Hematopoietic multipotent progenitor cell treated with erythropoietin and hydrocortisone succinate and interleukin-3 and kit ligand, for 4 days (in vitro differentiated cells): Measurements from ENCODE around the gene PALLD.
A peak's percentile ranks its signal among the peaks of the same experiment; 100 is the strongest.

Experiments used
- DNase-seq: peaks from one replicate; pipeline ENCODE4 v3.0.0-alpha.2; 2015

Gene PALLD

DNA sequence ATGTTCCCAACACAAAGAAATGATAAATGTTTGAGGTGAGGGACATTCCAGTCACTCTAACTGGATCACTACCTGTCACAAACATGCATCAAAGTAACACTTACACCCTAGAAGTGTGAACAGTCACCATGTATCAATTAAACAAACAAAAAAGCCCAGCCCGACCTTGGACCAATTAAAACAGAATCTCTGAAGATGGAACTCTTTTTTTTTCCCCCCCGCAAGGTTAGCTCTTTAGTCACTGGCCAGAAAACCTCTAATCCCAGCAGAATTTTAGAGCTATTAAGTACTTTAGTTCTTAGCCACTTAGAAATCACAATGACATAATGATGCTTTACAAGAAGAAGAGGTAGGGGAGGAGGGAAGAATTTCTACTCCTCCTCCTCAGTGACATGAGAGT is 154.5 kb downstream of the PALLD start:
- DNase-seq, result no peak

DNA sequence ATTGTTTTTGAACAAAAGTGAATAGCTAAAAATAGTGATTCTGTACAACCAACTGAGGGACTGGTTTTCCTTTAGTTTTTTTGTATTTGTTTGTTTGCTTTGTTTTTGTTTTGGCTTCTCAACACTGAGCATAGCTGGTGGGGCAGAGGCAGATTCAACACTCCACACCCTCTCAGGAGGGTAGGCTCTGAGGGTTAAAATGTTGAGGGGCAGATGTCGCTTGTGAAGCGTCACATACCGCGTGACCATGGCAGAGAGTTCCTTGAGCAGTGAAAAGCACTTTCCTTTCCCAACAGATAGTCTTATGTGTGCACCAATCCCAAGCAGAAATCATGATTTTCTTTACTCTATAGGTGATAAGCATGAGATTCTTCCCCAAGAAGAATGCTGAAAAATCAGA is 155.0 kb downstream of the PALLD start:
- DNase-seq, result no peak

DNA sequence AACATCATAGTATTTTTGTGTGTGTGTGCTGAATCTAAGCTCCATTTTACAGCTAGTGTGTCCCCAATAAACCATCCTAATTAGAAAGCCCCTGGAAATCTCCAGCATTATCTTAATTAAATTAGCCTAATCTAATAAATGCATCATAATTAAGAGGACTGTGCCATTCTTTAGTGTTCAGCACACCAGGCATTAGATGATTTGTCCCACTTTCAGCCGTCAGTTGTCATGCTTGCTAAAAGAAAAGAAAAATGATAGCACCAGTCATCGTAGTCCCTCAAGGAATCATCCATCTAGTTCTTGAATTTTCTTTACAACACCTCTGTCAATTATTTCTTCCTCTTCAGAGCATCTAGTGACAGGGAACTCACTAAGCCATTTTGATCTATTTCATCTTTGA is 155.9 kb downstream of the PALLD start:
- DNase-seq, result no peak

DNA sequence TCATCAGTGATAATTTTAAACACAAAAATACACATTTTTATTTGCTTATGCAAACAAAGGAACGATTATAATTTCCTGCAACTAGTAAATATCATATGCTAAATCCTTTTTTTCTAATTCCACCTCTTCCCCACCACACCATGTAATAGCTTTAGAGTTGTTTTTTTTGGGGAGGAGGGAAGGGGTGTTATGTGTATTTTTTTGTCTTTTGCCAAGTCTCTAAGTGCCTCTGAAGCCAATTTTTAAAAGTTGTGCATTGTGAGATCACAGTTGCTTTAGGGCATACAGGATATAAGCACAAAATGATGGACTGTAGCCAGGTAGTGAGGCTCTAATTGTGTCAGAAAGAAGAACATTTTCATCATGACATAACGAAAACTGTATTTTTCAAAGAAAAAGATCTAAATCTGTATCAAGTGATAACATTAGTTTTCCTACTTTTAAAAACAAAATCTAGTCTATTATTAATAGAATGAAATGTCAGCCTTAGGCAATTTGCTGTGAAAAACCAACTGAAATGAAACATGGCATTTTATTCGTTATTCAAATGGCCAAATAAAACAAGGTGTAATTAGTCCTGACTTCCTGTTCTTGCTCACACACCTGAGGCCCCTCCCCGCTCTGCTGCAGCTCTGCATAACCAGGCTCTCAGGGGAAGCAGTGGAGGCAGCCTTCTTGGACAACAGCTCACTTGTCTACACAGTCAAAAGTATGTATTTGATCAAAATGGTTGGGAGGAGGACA is 157.4 kb downstream of the PALLD start:
- no peak for DNase-seq

DNA sequence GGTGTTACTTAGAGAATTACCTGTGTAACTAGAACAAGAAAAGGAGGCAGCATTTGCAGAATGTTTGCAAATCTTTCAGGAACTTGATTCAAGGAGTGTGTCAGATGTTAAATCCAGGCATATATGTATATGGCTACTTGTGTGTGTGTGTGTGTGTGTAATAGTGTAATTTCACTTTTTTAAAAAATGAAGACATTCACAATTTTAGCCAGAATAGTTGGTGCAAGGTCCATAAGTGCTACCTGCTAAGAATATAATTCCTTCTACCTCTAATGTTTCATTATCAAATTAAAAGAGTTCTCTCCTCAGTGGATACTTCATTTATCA is 158.0 kb downstream of the PALLD start:
- no peak for DNase-seq

DNA sequence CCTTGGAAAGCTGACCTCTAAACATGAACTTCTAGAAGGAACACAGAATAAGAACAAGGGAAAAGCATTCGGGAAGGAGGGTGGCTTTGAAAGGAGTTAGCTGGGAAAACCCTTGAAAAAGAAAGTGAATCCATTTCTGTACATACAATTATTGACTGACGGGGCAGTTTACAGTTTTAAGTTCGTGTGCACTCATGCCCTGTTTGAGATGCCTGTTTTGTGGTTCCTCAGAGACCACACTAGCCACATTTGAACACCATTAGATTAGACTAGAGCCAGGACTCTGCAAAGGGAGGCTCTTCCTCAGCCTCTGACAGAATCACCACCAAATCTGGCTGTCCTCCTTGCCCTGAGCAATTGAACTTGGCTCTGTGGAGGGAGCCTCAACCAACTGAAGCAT is 158.3 kb downstream of the PALLD start:
- peak; percentile 16 for DNase-seq

DNA sequence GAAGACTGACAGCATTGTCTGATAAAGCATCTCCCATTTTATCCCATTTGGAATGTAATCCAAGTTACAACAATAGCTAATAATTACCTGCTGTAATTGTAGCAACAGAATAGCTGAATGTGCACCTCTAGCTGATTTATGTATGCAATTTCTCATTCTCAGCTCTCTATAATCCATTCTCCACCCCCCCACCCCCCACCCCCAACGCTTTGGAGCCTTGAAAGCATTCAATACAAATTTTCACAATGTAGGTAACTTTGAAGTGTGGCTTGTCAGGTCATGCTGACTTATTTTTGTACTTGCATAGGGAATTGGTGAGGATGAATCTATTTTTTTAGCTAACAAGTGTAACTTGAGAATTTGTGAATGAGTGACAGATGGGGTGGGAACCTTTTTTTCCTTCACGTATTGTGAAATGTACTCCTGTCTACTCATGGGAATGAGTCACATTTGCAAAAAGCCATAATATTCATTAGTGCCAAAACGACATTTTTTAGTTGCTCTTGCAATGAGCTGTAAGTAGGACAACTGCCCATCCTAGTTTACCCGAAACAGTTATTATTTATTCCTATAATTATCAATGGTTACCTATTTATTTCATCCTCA is 159.3 kb downstream of the PALLD start:
- no peak for DNase-seq

DNA sequence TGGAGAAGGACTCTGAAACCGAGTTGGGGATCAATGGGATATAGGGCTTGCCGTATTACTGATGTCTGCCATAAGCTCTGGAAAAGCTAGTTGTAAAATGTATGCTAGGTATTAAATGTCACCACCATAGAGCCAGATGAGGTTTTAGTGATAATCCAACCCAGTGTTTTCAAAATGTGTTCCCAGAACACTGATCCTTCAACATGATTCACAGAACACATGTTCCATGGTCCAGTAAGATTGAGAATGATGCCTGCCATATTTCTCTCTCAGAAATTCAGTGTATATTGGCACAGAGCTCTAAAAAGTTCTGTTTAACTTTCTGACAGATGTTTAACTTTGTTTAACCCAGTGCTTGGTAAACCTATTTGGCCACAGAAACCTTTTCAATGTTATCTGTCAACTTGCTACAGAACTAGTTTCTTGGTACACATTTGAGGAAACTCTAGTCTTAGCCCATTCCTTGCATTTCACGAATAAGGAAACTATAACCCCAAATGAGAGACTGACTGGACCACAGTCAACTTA is 160.2 kb downstream of the PALLD start:
- no peak for DNase-seq

DNA sequence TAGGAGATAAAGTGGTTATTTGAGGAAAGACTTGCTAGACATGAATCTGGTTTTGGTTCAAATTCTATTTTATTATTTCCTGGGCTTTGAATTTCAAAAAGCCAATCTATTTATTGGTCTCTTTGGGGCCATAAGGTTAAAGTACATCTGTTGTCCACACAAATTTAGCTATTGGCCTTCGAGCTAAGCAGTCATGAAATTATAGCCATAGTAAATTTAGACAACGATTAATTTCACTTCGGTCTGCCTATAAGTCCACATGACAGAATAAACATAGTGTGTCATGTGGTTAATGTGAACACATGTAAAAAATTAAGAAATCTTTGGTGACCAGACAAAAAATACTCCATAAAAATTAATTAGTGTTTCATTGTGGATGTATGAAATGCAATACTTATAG is 161.9 kb downstream of the PALLD start:
- no peak for DNase-seq

DNA sequence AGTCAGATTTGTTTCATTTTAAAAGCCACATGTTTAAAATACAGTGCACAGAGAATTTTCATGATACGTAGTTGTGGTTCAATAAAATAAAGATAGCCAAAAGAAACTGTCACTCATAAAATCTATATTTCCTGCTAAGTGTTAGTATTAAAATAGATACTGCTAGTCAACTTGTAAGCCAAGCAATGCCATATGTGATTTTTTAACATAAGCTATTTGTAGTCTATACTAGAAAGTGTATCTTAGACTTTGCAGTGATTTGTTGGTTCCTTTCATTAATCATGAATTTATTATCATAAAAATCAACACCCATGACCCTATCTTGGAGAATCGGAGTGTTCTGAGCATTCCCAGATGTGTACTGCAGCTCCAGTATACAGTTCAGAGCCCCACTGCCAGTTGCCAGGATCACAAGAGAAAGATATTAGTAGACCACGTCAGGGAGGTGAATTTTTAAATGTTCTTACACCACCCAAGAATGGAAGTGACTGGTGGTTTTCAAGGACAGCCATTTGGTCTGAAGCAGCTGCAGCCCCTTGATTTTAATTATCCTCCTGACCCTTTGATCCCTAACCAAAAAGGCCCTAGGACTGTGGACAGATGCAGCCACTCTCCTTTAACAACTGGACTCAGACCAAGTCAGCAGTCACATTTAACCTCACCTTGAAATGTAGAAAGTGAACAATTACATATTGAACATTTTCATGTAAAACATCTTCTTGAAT is 163.1 kb downstream of the PALLD start:
- no peak for DNase-seq

DNA sequence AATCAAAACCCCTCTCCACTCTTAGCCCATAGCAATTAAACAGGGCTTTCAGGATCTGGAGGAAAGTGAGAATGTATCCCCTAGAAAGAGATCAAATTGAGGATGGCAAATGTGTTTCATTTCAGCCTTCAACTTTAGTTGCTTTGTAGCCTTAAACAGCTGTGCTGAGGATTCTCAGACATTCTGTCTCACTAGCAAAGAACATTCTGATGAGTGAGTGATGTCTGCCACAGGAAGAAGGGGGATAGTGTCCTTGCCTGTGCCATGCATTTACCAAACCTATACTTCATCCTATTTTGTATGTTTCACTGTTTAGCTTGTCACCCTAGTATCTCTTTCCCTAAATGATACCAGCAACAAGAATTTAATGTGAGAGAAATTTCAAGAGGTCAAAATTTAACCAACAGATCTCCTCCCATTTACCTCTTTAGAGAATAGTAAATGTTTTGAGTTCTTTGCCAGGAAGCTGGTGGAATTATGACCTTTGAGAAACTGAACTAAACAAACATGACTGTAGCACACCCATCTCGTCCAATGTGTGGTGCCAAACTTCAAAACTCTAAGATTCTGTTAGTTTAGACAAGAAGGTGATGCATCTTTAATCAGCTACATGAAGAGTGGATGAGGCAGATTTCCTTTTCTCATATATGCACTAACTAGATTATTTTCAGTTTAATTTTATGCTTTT is 165.6 kb downstream of the PALLD start:
- no peak for DNase-seq

DNA sequence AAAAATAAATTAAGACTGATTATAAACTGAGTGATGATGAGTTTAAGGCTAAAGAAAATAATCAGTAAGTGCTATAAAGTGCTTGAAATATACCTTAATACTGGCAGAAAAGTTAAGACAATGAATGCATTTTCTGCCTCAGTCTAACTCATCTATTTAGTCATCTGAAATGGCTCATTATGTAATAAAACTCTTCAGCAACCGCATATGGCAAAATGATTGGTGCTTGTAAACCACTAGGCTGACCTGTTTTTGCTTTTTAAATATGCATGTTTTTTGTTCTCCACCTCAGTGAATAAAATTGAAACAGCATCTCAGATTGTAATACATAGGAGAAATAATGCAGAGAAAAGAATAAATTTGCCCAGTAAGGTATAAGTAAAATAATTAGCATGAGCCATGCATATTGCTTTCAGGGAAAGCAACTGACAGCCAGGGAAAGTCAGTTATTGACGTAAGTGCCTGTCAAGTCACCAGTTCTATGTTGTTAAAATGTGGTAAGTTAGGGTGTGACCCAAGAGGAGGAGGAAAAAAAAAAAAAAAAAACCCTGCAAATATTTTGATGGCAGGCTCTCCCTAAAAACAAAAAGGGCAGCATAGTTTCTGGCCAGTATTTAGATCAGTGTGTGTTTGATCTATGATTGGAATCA is 167.5 kb downstream of the PALLD start:
- DNase-seq, result no peak

DNA sequence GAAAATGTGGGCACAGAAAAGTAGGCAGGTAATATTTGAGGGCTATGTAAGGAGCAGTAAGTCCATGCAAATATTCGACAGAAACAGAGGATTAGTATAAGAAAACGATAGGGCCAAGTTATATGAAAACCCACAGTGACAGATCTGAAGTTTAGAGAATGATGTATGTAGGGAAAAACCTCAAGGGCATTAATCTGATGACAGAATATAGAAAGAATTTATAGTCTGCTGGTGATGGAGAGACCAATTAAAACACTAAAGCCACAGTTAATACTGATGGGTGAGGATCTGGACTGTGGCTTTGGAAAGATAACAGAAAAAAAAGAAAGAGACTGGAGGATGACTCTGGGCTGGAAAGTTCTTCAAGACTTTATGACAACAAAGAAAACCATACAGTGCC is 169.7 kb downstream of the PALLD start:
- no peak for DNase-seq

DNA sequence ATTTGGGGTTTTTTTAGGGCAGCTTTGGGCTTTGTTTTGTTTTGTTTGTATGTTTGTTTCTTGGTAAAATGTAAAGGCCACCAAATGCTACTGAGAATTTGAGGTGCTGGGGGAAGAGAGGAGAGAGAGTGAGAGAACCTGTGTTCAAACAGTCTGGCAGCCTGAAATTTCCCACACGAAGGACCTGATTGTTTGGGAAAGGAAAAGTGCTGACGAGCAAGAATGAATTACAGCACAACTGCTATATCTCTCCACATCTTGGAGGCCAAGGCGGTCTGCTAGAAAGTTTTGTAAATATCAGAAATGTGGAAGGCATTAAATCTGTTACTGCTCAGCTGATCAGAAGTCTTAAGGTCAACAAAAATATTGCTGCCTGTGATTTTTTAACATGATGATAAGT is 170.5 kb downstream of the PALLD start:
- no peak for DNase-seq

DNA sequence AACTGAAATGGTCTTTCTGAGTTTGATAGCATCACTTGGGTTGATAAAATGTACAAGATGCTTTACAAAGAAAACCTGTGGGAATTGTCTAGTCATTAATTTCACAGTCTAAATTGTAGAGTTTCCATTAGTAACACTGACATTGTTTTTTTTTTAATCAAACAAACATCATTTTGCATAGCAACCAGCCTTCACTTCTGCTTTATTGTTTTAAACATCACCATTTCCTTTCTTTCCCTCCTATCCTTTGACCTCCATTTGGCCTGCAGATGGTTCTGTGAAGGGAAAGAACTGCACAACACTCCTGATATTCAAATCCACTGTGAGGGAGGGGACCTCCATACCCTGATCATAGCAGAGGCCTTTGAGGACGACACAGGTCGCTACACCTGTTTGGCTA is 171.1 kb downstream of the PALLD start:
- no peak for DNase-seq

DNA sequence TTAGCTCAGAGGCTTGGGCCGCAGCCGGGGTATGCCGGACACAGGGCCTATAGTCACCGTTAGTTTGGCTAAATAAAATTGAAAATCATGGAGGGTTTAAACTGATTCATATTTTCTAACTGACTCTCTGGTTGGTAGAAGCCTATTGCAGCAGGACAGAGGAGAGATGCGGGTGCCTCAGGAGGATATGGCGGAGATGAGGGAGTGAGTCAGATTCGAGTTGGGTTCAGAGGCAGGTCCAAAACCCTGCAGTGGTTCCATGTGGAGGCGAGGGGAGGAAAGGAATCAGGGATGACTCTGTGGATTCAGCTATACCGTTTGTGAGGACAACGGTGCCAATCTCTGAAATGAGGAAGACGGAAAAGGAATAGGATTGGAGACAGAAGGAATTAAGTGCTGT is 176.6 kb downstream of the PALLD start:
- DNase-seq, result no peak

DNA sequence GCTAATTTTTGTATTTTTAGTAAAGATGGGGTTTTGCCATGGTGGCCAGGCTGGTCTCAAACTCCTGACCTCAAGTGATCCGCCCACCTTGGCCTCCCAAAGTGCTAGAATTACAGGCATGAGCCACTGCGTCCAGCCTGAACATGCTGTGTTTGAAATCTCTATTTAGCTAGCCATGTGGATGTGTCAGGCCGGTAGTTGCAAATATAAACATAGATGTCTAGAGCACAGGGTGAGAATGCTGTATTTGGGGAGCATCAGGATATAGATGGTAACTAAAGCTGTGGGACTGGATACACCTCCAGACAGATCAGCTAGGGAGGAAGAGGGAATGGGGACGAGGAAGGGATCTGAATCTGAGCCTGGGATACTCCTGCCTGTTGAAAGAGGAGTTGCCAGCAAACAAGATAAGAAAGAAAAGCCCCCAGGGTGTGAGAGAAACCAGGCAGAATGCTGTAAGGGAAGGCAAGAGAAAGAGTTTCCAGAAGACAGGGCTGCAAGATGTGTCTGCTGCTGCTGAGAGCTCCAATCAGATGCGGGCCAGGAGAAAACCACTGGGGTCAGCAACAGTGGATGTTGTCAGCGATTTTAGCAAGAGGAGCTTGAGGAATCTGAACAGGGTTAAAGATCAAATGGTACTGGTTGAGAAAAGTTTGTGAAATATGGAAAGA is 177.4 kb downstream of the PALLD start:
- DNase-seq, result no peak

DNA sequence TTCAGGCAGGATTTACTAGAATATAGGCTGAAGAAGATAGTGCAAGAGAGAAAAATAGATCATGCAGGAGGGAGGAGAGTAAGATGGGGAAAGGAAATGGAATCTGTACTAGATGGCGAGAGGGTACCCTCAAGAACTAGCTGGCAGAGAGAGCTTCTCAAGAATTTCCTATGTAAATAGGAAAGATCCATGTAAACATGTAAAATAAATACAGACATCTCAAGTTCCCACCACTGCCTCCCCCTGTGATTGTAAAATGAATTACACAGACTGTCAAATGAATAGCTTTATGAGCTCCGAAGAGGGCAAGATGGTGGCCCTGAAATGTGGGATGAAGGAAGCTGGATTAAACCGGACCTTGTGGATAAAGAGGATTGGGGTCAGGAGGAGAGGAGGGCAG is 178.0 kb downstream of the PALLD start:
- DNase-seq, result no peak

DNA sequence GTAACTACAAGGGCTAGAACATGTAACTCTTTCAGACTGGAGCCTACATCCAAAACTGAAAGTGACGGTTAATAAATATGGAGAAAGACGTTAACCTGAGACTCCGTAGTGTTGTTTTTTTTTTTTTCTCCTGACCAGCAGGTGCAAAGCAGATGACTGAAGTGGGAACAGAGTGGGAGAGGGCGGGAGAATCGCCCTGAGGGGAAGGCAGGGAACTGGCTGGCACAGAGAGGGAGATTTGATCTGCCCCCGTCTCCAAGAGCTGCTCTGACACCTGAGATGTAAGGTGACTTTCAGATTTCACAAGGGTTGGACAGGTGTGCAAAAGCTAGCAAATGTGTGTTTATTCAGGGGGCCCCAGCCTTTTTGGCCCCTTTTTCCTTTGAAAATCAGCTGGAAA is 180.2 kb downstream of the PALLD start:
- no peak for DNase-seq

DNA sequence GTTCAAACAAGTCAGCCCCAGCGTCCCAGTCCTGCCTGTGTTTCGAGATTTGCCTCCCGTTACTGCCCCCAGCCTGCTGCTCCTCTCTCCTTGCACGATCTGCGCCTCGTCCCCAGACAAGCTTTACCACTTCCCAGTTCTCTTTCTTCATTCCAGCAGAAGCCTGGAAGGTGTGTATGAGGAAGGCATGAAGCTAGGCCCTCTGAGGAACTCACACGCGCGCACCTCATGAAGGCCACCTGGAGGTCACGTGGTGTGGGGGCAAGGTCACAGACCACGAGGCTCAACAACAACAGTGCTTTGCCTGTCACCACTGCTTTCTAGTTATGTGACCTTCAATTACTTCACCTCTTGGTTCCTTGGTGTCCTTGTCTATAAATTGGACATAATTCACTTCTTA is 181.0 kb downstream of the PALLD start:
- DNase-seq, result no peak

DNA sequence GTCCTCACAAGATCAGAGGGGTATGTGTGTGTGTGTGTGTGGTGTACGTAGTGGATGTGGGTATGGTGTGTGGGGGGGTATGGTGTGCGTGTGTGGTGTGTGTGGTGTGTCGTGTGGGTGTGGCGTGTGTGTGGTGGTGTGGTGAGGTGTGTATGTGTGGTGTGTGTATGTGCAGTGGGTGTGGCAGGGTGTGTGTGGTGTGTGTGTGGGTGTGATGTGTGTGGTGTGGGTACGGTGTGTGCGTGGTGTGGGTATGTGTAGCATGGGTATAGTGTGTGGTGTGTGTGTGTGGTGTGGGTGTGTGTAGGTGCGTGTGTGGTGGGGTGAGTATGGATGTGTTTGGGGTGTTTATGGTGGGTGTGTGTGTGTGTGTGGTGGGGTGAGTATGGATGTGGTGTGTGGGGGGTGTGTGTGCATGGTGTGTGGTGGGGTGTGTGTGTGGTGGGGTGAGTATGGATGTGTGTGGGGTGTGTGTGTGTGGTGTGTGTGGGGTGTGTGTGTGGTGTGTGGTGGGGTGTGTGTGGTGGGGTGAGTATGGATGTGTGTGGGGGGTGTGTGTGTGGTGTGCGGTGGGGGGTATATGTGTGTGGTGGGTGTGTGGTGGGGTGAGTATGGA is 182.0 kb downstream of the PALLD start:
- DNase-seq, result no peak

DNA sequence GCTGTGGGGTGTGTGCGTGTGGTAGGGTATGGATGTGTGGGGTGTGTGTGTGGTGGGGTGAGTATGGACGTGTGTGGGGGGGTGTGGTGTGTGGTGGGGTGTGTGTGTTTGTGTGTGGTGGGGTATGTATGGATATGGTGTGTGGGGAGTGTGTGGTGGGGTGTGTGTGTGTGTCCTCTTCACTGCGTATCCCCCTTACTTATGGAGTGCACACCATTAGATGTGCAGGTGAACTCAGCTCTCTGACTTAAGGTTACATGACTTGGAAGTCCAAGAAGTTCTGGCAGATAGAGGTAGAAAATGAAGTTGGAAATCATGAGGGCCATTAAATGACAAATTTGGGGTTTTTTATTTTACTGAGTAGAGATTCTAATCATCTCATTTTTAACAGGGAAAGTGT is 182.5 kb downstream of the PALLD start:
- DNase-seq, result no peak
